Effector memory CD8-positive, alpha-beta T cell (primary cell): Measurements from ENCODE around the gene RAC3.

Experiments
- ATAC-seq: fragments of 150-1000 bp; cut with Tn5 transposase; replicated peaks from 2 replicates; pipeline ENCODE4 v1.10.0; 2021; ENCODE audit warnings: mild to moderate bottlenecking, moderate library complexity
- DNase-seq, 3 experiments: peaks; one replicate each; pipeline ENCODE4 v3.0.0; 2021
- H3K27ac Mint-ChIP-seq, 2 donors: one replicate each; pipeline ENCODE4 v1.8.0; 2022; ENCODE audit warnings: mild to moderate bottlenecking in 2 of 2, mixed read lengths in 2 of 2, moderate library complexity in 2 of 2
- H3K27me3 Mint-ChIP-seq, 2 donors: one replicate each; pipeline ENCODE4 v1.8.0; 2022; ENCODE audit warnings: mixed read lengths in 2 of 2
- H3K36me3 Mint-ChIP-seq: one replicate; pipeline ENCODE4 v1.8.0; 2022; ENCODE audit warnings: mild to moderate bottlenecking, moderate library complexity, mixed read lengths; ENCODE audit not compliant: insufficient read depth
- H3K4me1 Mint-ChIP-seq, 2 donors: one replicate each; pipeline ENCODE4 v1.8.0; 2022; ENCODE audit warnings: low read depth in 2 of 2, mixed read lengths in 2 of 2
- H3K4me3 Mint-ChIP-seq, 2 donors: one replicate each; pipeline ENCODE4 v1.8.0; 2022; ENCODE audit warnings: mild to moderate bottlenecking in 2 of 2, mixed read lengths in 2 of 2, moderate library complexity in 2 of 2
- H3K9me3 Mint-ChIP-seq, 2 donors: one replicate each; pipeline ENCODE4 v1.8.0; 2022; ENCODE audit warnings: mixed read lengths in 2 of 2

Gene RAC3

GRCh38 chr17:81994593-81995462 lies 36.6 kb upstream of the RAC3 start:
- Mint-ChIP-seq H3K27me3 (no peaks in the 10 kb centered on the region), H3K27ac (no peak overlapping the region), H3K36me3 (peaks cover 8% of the 10 kb centered on the region), H3K4me3 (no peak overlapping the region), H3K4me1 (peaks cover 5 to 8% of the 10 kb centered on the region in 2 donors), H3K9me3 (no peaks in the 10 kb centered on the region)
- ATAC-seq (no peak), DNase-seq (no peak)

- H3K4me3 Mint-ChIP-seq: no peak overlapping the region
- no peaks in the 10 kb centered on the region for H3K9me3 Mint-ChIP-seq
- H3K4me1 Mint-ChIP-seq: peaks cover 5 to 6% of the 10 kb centered on the region in 2 donors
- H3K36me3 Mint-ChIP-seq: peaks cover 8% of the 10 kb centered on the region
- no peak for ATAC-seq
- no peak overlapping the region for H3K27ac Mint-ChIP-seq
- H3K27me3 Mint-ChIP-seq: no peaks in the 10 kb centered on the region
- DNase-seq: no peak
Observed at GRCh38 chr17:81995463-81996231, 35.8 kb upstream of the RAC3 start.

- Mint-ChIP-seq H3K4me3 (no peak overlapping the region), H3K9me3 (no peaks in the 10 kb centered on the region), H3K27ac (no peak overlapping the region), H3K27me3 (no peaks in the 10 kb centered on the region), H3K36me3 (peaks cover 8% of the 10 kb centered on the region), H3K4me1 (peaks cover 3% of the 10 kb centered on the region in 2 donors)
- no peak for DNase-seq
- no peak for ATAC-seq
Observed at GRCh38 chr17:81996232-81996756, 35.2 kb upstream of the RAC3 start.

- DNase-seq: no peak
- Mint-ChIP-seq H3K27me3 (no peaks in the 10 kb centered on the region), H3K4me3 (no peak overlapping the region), H3K4me1 (peaks cover 3% of the 10 kb centered on the region in 2 donors), H3K36me3 (peaks cover 8% of the 10 kb centered on the region), H3K9me3 (no peaks in the 10 kb centered on the region), H3K27ac (no peak overlapping the region)
- ATAC-seq: no peak
Observed at GRCh38 chr17:81996757-81997441, 34.6 kb upstream of the RAC3 start.

GRCh38 chr17:81998212-81998611 lies 33.3 kb upstream of the RAC3 start:
- ATAC-seq (no peak), DNase-seq (no peak)
- peaks cover 8% of the 10 kb centered on the region for H3K36me3 Mint-ChIP-seq
- no peak overlapping the region for H3K4me3 Mint-ChIP-seq
- no peaks in the 10 kb centered on the region for H3K27me3 Mint-ChIP-seq
- H3K27ac Mint-ChIP-seq: no peak overlapping the region
- H3K9me3 Mint-ChIP-seq: no peaks in the 10 kb centered on the region
- peaks cover 3% of the 10 kb centered on the region in 2 donors for H3K4me1 Mint-ChIP-seq

GRCh38 chr17:81998691-81999438 lies 32.6 kb upstream of the RAC3 start:
- DNase-seq (no peak), ATAC-seq (no peak)
- Mint-ChIP-seq H3K27me3 (no peaks in the 10 kb centered on the region), H3K4me1 (peaks cover under 1 to 3% of the 10 kb centered on the region in 2 donors), H3K36me3 (peaks cover 8% of the 10 kb centered on the region), H3K9me3 (no peaks in the 10 kb centered on the region), H3K27ac (no peak overlapping the region), H3K4me3 (no peak overlapping the region)

- DNase-seq: no peak
- Mint-ChIP-seq H3K4me1 (peaks cover 0 to 3% of the 10 kb centered on the region in 2 donors), H3K27me3 (no peaks in the 10 kb centered on the region), H3K27ac (no peak overlapping the region), H3K4me3 (no peak overlapping the region), H3K9me3 (no peaks in the 10 kb centered on the region), H3K36me3 (peaks cover 8% of the 10 kb centered on the region)
- ATAC-seq: no peak
Observed at GRCh38 chr17:81999587-81999975, 31.9 kb upstream of the RAC3 start.

- H3K4me1 Mint-ChIP-seq: peaks cover 0 to 3% of the 10 kb centered on the region in 2 donors
- ATAC-seq (no peak), DNase-seq (no peak)
- H3K36me3 Mint-ChIP-seq: peaks cover 8% of the 10 kb centered on the region
- no peaks in the 10 kb centered on the region for H3K27me3 Mint-ChIP-seq
- H3K9me3 Mint-ChIP-seq: no peaks in the 10 kb centered on the region
- H3K27ac Mint-ChIP-seq: no peak overlapping the region
- no peak overlapping the region for H3K4me3 Mint-ChIP-seq
Observed at GRCh38 chr17:81999976-82000802, 31.3 kb upstream of the RAC3 start.

GRCh38 chr17:82000803-82001570 lies 30.5 kb upstream of the RAC3 start:
- H3K36me3 Mint-ChIP-seq: peaks cover 8% of the 10 kb centered on the region
- peaks cover 1 to 5% of the 10 kb centered on the region in 2 donors for H3K4me1 Mint-ChIP-seq
- no peaks in the 10 kb centered on the region for H3K27me3 Mint-ChIP-seq
- no peak overlapping the region for H3K4me3 Mint-ChIP-seq
- DNase-seq: no peak
- ATAC-seq: no peak
- H3K9me3 Mint-ChIP-seq: no peaks in the 10 kb centered on the region
- H3K27ac Mint-ChIP-seq: no peak overlapping the region

- no peak for ATAC-seq
- H3K27me3 Mint-ChIP-seq: no peaks in the 10 kb centered on the region
- peaks cover 3 to 6% of the 10 kb centered on the region in 2 donors for H3K4me1 Mint-ChIP-seq
- DNase-seq: no peak
- H3K36me3 Mint-ChIP-seq: peaks cover 6% of the 10 kb centered on the region
- no peak overlapping the region for H3K4me3 Mint-ChIP-seq
- H3K27ac Mint-ChIP-seq: no peak overlapping the region
- no peaks in the 10 kb centered on the region for H3K9me3 Mint-ChIP-seq
Observed at GRCh38 chr17:82001571-82002056, 29.9 kb upstream of the RAC3 start.

- no peak for ATAC-seq
- H3K27ac Mint-ChIP-seq: no peak overlapping the region
- no peak for DNase-seq
Observed at GRCh38 chr17:82003411-82004381, 27.8 kb upstream of the RAC3 start.

More at GRCh38 chr17:82003411-82004381, 27.8 kb upstream of the RAC3 start:
- Mint-ChIP-seq H3K4me1 (peaks cover 3 to 6% of the 10 kb centered on the region in 2 donors), H3K36me3 (peaks cover 3% of the 10 kb centered on the region), H3K4me3 (no peak overlapping the region), H3K27me3 (no peaks in the 10 kb centered on the region), H3K9me3 (no peaks in the 10 kb centered on the region)
